B cell (primary cell): ENCODE results near the gene WDR46. TPM values are rescaled to one million over a fixed set of nuclear protein-coding genes. Genes with fewer than 3 reads are reported as not detected.
A peak's percentile ranks its signal among the peaks of the same experiment; 100 is the strongest.

ENCODE experiments used
- ATAC-seq: fragments of 200-7000 bp; cut with Tn5 transposase; one replicate; pipeline ENCODE4 v1.10.0; 2021; ENCODE audit warnings: low read depth, mild to moderate bottlenecking, moderate number of reproducible peaks, moderate library complexity
- CTCF ChIA-PET: fragments of 350-600 bp; sonication (Branson Sonifier 250); formaldehyde crosslinking; loops from one replicate; lab custom pipeline; 2021; ENCODE audit warnings: antibody characterized with exemption, inconsistent platforms; lab: Charles Lee
- POLR2A ChIA-PET: fragments of 350-600 bp; sonication (Branson Sonifier 250); formaldehyde crosslinking; loops from one replicate; lab custom pipeline; 2021; ENCODE audit warnings: antibody characterized with exemption; lab: Charles Lee
- DNase-seq: peaks from one replicate; pipeline ENCODE4 v3.0.0; 2013
- H2AFZ ChIP-seq: 2 replicates; pipeline ENCODE4 v1.6.1; 2012; ENCODE audit warnings: mild to moderate bottlenecking, low read depth, low read length; ENCODE audit not compliant: insufficient read depth, poor library complexity, severe bottlenecking
- H3K27ac ChIP-seq, 2 donors: 1 replicate in 1 of 2; 2 replicates in 1 of 2; pipeline ENCODE4 v1.5.1; 2012 to 2013; ENCODE audit warnings: low read length in 2 of 2, mild to moderate bottlenecking in 2 of 2, moderate library complexity in 1 of 2
- H3K27me3 ChIP-seq, 4 experiments: fragments of 200-600 bp in 1 of 4; sonication (generic) in 1 of 4; replicated peaks in 1 of 4; 1 replicate in 2 of 4; 2 replicates in 2 of 4; pipeline versions ENCODE4 v1.6.1 to v1.7.0; 2013 to 2016; ENCODE audit warnings: low read length in 3 of 4, mild to moderate bottlenecking in 2 of 4, mixed read lengths in 1 of 4, moderate library complexity in 1 of 4; ENCODE audit not compliant: insufficient read depth in 4 of 4, control insufficient read depth in 3 of 4; ENCODE audit errors: control extremely low read depth in 1 of 4
- H3K36me3 ChIP-seq, 2 experiments: replicated peaks in 1 of 2; 1 replicate in 1 of 2; 2 replicates in 1 of 2; pipeline versions ENCODE4 v1.6.1 to v1.7.1; 2013; ENCODE audit warnings: low read length in 1 of 2; ENCODE audit not compliant: insufficient read depth in 2 of 2, control insufficient read depth in 1 of 2; ENCODE audit errors: control extremely low read depth in 1 of 2, extremely low read depth in 1 of 2
- H3K4me1 ChIP-seq, 2 donors: fragments of 200-600 bp in 1 of 2; sonication (generic) in 1 of 2; 1 replicate in 1 of 2; 2 replicates in 1 of 2; pipeline versions ENCODE4 v1.5.1 to v1.6.1; 2013 to 2017; ENCODE audit warnings: low read length in 2 of 2; ENCODE audit not compliant: control insufficient read depth in 2 of 2, insufficient read depth in 2 of 2
- H3K4me2 ChIP-seq: replicated peaks from 2 replicates; pipeline ENCODE3; 2012; ENCODE audit warnings: mild to moderate bottlenecking, low read depth, low read length; ENCODE audit not compliant: poor library complexity, severe bottlenecking
- H3K4me3 ChIP-seq, 5 experiments: fragments of 200-600 bp in 1 of 5; sonication (generic) in 1 of 5; 1 replicate in 3 of 5; 2 replicates in 2 of 5; pipeline versions ENCODE4 v1.5.1 to v1.7.0; 2011 to 2016; ENCODE audit warnings: low read length in 4 of 5, mild to moderate bottlenecking in 4 of 5, low read depth in 2 of 5, control low read depth in 1 of 5, moderate library complexity in 1 of 5; ENCODE audit not compliant: insufficient read depth in 1 of 5; ENCODE audit errors: control extremely low read depth in 1 of 5, extremely low read depth in 1 of 5
- H3K79me2 ChIP-seq: fragments of 200-600 bp; sonication (generic); one replicate; pipeline ENCODE4 v1.6.0; 2016; ENCODE audit warnings: low read length; ENCODE audit not compliant: control insufficient read depth, insufficient read depth
- H3K9ac ChIP-seq: fragments of 200-600 bp; sonication (generic); 2 replicates; pipeline ENCODE4 v1.6.1; 2017; ENCODE audit warnings: mild to moderate bottlenecking, low read length, moderate library complexity
- H3K9me3 ChIP-seq, 3 donors: one replicate each; pipeline versions ENCODE4 v1.6.1 to v1.7.1; 2013; ENCODE audit warnings: low read length in 2 of 3; ENCODE audit not compliant: control insufficient read depth in 2 of 3, insufficient read depth in 1 of 3; ENCODE audit errors: control extremely low read depth in 1 of 3
- H4K20me1 ChIP-seq: 2 replicates; pipeline ENCODE4 v1.6.0; 2012; ENCODE audit warnings: mild to moderate bottlenecking, low read length; ENCODE audit not compliant: insufficient read depth, control insufficient read depth, poor library complexity, severe bottlenecking
- H3K27ac Mint-ChIP-seq: one replicate; pipeline ENCODE4 v1.8.0; 2021; ENCODE audit warnings: mixed read lengths
- H3K27me3 Mint-ChIP-seq: one replicate; pipeline ENCODE4 v1.8.0; 2021; ENCODE audit warnings: mixed read lengths
- H3K4me1 Mint-ChIP-seq: one replicate; pipeline ENCODE4 v1.8.0; 2021; ENCODE audit warnings: mixed read lengths
- H3K4me3 Mint-ChIP-seq: one replicate; pipeline ENCODE4 v1.8.0; 2021; ENCODE audit warnings: mixed read lengths
- H3K9me3 Mint-ChIP-seq: one replicate; pipeline ENCODE4 v1.8.0; 2022; ENCODE audit warnings: mixed read lengths; ENCODE audit not compliant: insufficient read depth
- CTCF ChIP-seq: fragments of 200-600 bp; IDR thresholded peaks from one replicate; pipeline ENCODE4 v1.8.0; 2022; ENCODE audit warnings: antibody characterized with exemption, mild to moderate bottlenecking
- EZH2 ChIP-seq: IDR thresholded peaks from 2 replicates; pipeline ENCODE4 v1.6.1; 2012; ENCODE audit warnings: borderline replicate concordance, low read depth, mild to moderate bottlenecking, moderate library complexity, low read length; ENCODE audit not compliant: insufficient read depth, poor library complexity, severe bottlenecking
- WGBS: methylation state at CpG from one replicate; pipeline ENCODE4 v1.1.5; 2013; ENCODE audit warnings: missing lambda C conversion rate; ENCODE audit not compliant: insufficient coverage; 5-methylcytosine and 5-hydroxymethylcytosine counted together
- intact Hi-C: fragments of 100-400 bp; cut with micrococcal nuclease; formaldehyde crosslinking; loops from one replicate; pipeline ENCODE4 v1.10.0; 2022
- polyA plus RNA-seq: library from polyadenylated mRNA; depleted of rRNA; stranded (reverse); fragments of >200 nt; gene quantifications from 2 replicates; pipeline ENCODE4 v1.2.3, GENCODE V29; 2012
- total RNA-seq, 2 donors: library from RNA; stranded (reverse); fragments of 120-200 nt in 1 of 2; gene quantifications; 1 replicate in 1 of 2; 2 replicates in 1 of 2; pipeline versions ENCODE4 v1.2.3 to v1.2.4, GENCODE V29; 2013 to 2022

Gene WDR46
- total and polyA plus RNA-seq, 2 donors (not counting 1 experiment from before 2014, with no cell fraction given), result 60.1 to 77.2 TPM

- TF ChIP-seq CTCF (no peak), EZH2 (no peak)
- H4K20me1 ChIP-seq, result peaks cover 20% of the 10 kb centered on the region
- H3K36me3 ChIP-seq, result peaks cover 21 to 60% of the 10 kb centered on the region in 2 experiments
- Mint-ChIP-seq H3K9me3 (no peaks in the 10 kb centered on the region), H3K27me3 (no peaks in the 10 kb centered on the region), H3K27ac (peak within 1 kb of the TSS; percentile 99), H3K4me3 (peak within 1 kb of the TSS; percentile 94), H3K4me1 (peaks cover 62% of the 10 kb centered on the region)
- peak; percentile 86 for ATAC-seq
- WGBS, result under 1% methylated on average over 48 of the region's 48 CpGs
- H3K4me3 ChIP-seq, result peak within 1 kb of the TSS; percentile 81 to 95 (median 86)
- peak within 1 kb of the TSS; percentile 89 to 94 for H3K27ac ChIP-seq
- H3K4me1 ChIP-seq, result peaks cover 47 to 54% of the 10 kb centered on the region in 2 donors
- intact Hi-C loops, result loop anchor here (1.0 to 5.0 kb wide), 9 partner anchors 18 to 311 kb away; partner anchors contain the start of genes BAK1, CUTA, KIFC1 and PFDN6
- H2AFZ ChIP-seq, result peak within 1 kb of the TSS; percentile 99
- no peaks in the 10 kb centered on the region for H3K27me3 ChIP-seq
- no peaks in the 10 kb centered on the region for H3K9me3 ChIP-seq
- POLR2A ChIA-PET, result interaction anchor here (0.5 to 2.2 kb wide), 27 partner anchors 12 to 300 kb away, joined by 3 to 36 read pairs (median 5); partner anchors contain the start of genes CUTA, PFDN6, PHF1 and RGL2
- peak within 1 kb of the TSS; percentile 93 for H3K9ac ChIP-seq
- H3K4me2 ChIP-seq, result peak within 1 kb of the TSS; percentile 90
- CTCF ChIA-PET, result interaction anchor here (0.7 to 1.8 kb wide), 16 partner anchors 9 to 321 kb away, joined by 3 to 15 read pairs (median 4); partner anchors contain the start of genes PFDN6, WDR46 and ZBTB22
- DNase-seq, result peak; percentile 99
- peaks cover 71% of the 10 kb centered on the region for H3K79me2 ChIP-seq
These were observed 17.4 kb downstream of the WDR46 start, which contains the start of the genes RPS18 and VPS52 for GRCh38 chr6:33271468-33272274. Gene RPS18 (plus strand): TSS chr6:33272075. CDS start chr6:33272120, 45 bp downstream. Gene VPS52 (minus strand): TSS chr6:33271876. CDS start chr6:33271675, 201 bp downstream.
